Transverse colon (tissue), 3 donors: ENCODE data around the gene CUZD1.
"Not testable (repeated sequence)": the region's sequence is repeated elsewhere in the genome, so short reads cannot be mapped to it uniquely, and the experiment has no call there.

ENCODE experiments used
- CTCF ChIP-seq, 5 experiments: fragments of 200-600 bp in 3 of 5; fragments of 450-650 bp in 2 of 5; sonication (generic) in 3 of 5; IDR thresholded peaks; 1 replicate in 2 of 5; 2 replicates in 3 of 5; pipeline ENCODE4 v1.5.1; 2016 to 2017; ENCODE audit warnings: antibody characterized with exemption in 5 of 5, inconsistent platforms in 3 of 5, mild to moderate bottlenecking in 2 of 5, moderate library complexity in 1 of 5
- EP300 ChIP-seq: sonication (generic); formaldehyde crosslinking; IDR thresholded peaks from one replicate; pipeline ENCODE4 v1.6.1; 2017; ENCODE audit warnings: antibody characterized with exemption, low read depth
- POLR2A ChIP-seq: fragments of 450-650 bp; IDR thresholded peaks from one replicate; pipeline ENCODE4 v1.6.1; 2016; ENCODE audit warnings: antibody characterized with exemption, mild to moderate bottlenecking, moderate library complexity

- not testable (repeated sequence) for TF ChIP-seq CTCF (IDR thresholded peaks at IDR 0.05); EP300; POLR2A
Observed at GRCh38 chr10:122866757-122867482, 21.3 kb upstream of the CUZD1 start.
